Measurements from ENCODE around the gene EDNRA. TPM values are rescaled to one million over a fixed set of nuclear protein-coding genes. Genes with fewer than 3 reads are reported as not detected.

EDNRA gene
- total and polyA plus RNA-seq, 9 of the 15 experiments (the other 6 are each of a cell fraction or from before 2014, with no cell fraction given): not detected

DNA sequence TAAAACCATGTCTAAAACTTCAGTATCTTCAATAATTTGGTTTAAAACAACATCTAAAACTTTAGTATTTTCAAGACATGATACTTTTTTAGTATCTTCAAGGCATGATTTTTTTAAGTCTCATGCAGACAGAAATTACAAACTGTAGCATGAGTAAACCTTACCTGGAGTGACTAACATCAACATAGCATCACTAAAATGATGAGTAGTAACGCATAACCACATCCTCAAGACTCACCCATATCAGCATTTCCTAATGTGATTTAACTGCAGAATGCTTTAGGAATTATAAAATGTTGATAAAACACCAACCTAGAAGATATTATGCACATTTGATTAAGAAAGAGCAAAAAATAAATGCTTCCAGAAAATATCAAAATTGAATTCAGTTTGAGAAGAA is 19.7 kb upstream of the EDNRA start:
- DNase-seq (ENCODE audit: extremely low read depth in 1 of 4, low spot score in 3 of 4) (no peak), ATAC-seq (no peak), FAIRE-seq (no peak)
- in situ Hi-C loops (cut with MboI) (no loop called here), intact Hi-C loops (cut with micrococcal nuclease) (no loop called here)
- Histone ChIP-seq H2AFZ (ENCODE audit: low read depth, low read length) (no peak overlapping the region), H3K9me1 (ENCODE audit: control insufficient read depth, insufficient read depth, low read length) (no peaks in the 10 kb centered on the region), H4K20me1 (replicated peaks; ENCODE audit: control insufficient read depth, insufficient read depth, low read length) (no peaks in the 10 kb centered on the region), H3K4me2 (ENCODE audit: insufficient read depth, low read length) (no peak overlapping the region), H3K4me3 (no peak overlapping the region), H3K27me3 (ENCODE audit: control insufficient read depth in 2 of 2, insufficient read depth in 2 of 2, low read length in 2 of 2) (no peaks in the 10 kb centered on the region), H3K36me3 (ENCODE audit: control insufficient read depth, insufficient read depth, low read length) (no peaks in the 10 kb centered on the region), H3K4me1 (replicated peaks in 1 of 2; ENCODE audit: control insufficient read depth in 2 of 2, insufficient read depth in 2 of 2, low read length in 2 of 2) (no peaks in the 10 kb centered on the region), H3K27ac (ENCODE audit: extremely low read depth, low read depth, low read length) (no peak overlapping the region), H3K9me3 (replicated peaks; ENCODE audit: control insufficient read depth, insufficient read depth, low read depth, low read length) (no peaks in the 10 kb centered on the region), H3K9ac (ENCODE audit: insufficient read depth in 1 of 2, low read depth in 2 of 2, low read length in 2 of 2) (no peak overlapping the region), H3K79me2 (ENCODE audit: control insufficient read depth, insufficient read depth, low read length) (no peaks in the 10 kb centered on the region)
- 0% methylated on average over 1 of the region's 1 CpG for WGBS (ENCODE audit: insufficient coverage, low coverage, missing lambda C conversion rate)
- no TSS peak for BruUV-seq (replicated peaks)
- POLR2A ChIA-PET: no interaction called here
- CTCF ChIA-PET (ENCODE audit: low intra/inter-chr PET ratio): no interaction called here
- no peak for TF ChIP-seq ZNF174 (CRISPR knock-in tag; IDR thresholded peaks at IDR 0.05)
- TF ChIP-seq ASH1L (IDR thresholded peaks at IDR 0.05; ENCODE audit: borderline replicate concordance, low read depth, partially characterized antibody): no peak
- TF ChIP-seq MTA3 (IDR thresholded peaks at IDR 0.05; ENCODE audit: borderline replicate concordance): no peak
- TF ChIP-seq, protein P1, sequence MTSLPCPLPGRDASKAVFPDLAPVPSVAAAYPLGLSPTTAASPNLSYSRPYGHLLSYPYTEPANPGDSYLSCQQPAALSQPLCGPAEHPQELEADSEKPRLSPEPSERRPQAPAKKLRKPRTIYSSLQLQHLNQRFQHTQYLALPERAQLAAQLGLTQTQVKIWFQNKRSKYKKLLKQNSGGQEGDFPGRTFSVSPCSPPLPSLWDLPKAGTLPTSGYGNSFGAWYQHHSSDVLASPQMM (CRISPR knock-in tag; IDR thresholded peaks at IDR 0.05): no peak
- TF ChIP-seq, protein P2, sequence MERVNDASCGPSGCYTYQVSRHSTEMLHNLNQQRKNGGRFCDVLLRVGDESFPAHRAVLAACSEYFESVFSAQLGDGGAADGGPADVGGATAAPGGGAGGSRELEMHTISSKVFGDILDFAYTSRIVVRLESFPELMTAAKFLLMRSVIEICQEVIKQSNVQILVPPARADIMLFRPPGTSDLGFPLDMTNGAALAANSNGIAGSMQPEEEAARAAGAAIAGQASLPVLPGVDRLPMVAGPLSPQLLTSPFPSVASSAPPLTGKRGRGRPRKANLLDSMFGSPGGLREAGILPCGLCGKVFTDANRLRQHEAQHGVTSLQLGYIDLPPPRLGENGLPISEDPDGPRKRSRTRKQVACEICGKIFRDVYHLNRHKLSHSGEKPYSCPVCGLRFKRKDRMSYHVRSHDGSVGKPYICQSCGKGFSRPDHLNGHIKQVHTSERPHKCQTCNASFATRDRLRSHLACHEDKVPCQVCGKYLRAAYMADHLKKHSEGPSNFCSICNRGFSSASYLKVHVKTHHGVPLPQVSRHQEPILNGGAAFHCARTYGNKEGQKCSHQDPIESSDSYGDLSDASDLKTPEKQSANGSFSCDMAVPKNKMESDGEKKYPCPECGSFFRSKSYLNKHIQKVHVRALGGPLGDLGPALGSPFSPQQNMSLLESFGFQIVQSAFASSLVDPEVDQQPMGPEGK (CRISPR knock-in tag; IDR thresholded peaks at IDR 0.05; ENCODE audit: borderline replicate concordance): no peak
- no peak for TF ChIP-seq NFATC3 (IDR thresholded peaks at IDR 0.05)
- no peak for TF ChIP-seq ZNF354B (CRISPR knock-in tag; IDR thresholded peaks at IDR 0.05)
- no peak for TF ChIP-seq NCOA6 (IDR thresholded peaks at IDR 0.05)
- TF ChIP-seq, protein P3, sequence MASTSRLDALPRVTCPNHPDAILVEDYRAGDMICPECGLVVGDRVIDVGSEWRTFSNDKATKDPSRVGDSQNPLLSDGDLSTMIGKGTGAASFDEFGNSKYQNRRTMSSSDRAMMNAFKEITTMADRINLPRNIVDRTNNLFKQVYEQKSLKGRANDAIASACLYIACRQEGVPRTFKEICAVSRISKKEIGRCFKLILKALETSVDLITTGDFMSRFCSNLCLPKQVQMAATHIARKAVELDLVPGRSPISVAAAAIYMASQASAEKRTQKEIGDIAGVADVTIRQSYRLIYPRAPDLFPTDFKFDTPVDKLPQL (IDR thresholded peaks at IDR 0.05; ENCODE audit: extremely low read depth, insufficient read length): no peak
- TF ChIP-seq NR2C1 (IDR thresholded peaks at IDR 0.05): no peak
- TF ChIP-seq NR2C1 (tag; IDR thresholded peaks at IDR 0.05): no peak
- TF ChIP-seq FOXA3 (CRISPR knock-in tag; conservative IDR thresholded peaks at IDR 0.05 in 1 of 2, IDR thresholded peaks at IDR 0.05 in 1 of 2): no peak
- TF ChIP-seq, protein P4, sequence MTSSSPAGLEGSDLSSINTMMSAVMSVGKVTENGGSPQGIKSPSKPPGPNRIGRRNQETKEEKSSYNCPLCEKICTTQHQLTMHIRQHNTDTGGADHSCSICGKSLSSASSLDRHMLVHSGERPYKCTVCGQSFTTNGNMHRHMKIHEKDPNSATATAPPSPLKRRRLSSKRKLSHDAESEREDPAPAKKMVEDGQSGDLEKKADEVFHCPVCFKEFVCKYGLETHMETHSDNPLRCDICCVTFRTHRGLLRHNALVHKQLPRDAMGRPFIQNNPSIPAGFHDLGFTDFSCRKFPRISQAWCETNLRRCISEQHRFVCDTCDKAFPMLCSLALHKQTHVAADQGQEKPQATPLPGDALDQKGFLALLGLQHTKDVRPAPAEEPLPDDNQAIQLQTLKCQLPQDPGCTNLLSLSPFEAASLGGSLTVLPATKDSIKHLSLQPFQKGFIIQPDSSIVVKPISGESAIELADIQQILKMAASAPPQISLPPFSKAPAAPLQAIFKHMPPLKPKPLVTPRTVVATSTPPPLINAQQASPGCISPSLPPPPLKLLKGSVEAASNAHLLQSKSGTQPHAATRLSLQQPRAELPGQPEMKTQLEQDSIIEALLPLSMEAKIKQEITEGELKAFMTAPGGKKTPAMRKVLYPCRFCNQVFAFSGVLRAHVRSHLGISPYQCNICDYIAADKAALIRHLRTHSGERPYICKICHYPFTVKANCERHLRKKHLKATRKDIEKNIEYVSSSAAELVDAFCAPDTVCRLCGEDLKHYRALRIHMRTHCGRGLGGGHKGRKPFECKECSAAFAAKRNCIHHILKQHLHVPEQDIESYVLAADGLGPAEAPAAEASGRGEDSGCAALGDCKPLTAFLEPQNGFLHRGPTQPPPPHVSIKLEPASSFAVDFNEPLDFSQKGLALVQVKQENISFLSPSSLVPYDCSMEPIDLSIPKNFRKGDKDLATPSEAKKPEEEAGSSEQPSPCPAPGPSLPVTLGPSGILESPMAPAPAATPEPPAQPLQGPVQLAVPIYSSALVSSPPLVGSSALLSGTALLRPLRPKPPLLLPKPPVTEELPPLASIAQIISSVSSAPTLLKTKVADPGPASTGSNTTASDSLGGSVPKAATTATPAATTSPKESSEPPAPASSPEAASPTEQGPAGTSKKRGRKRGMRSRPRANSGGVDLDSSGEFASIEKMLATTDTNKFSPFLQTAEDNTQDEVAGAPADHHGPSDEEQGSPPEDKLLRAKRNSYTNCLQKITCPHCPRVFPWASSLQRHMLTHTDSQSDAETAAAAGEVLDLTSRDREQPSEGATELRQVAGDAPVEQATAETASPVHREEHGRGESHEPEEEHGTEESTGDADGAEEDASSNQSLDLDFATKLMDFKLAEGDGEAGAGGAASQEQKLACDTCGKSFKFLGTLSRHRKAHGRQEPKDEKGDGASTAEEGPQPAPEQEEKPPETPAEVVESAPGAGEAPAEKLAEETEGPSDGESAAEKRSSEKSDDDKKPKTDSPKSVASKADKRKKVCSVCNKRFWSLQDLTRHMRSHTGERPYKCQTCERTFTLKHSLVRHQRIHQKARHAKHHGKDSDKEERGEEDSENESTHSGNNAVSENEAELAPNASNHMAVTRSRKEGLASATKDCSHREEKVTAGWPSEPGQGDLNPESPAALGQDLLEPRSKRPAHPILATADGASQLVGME (CRISPR knock-in tag; IDR thresholded peaks at IDR 0.05): no peak
- no peak for TF ChIP-seq U2AF2 (optimal IDR thresholded peaks at IDR 0.05; ENCODE audit: low read depth, low read length)
- no peak for TF ChIP-seq PHB (CRISPR knock-in tag; IDR thresholded peaks at IDR 0.05)
